ENCODE results near the gene POLR2J.

POLR2J gene

GRCh38 chr7:102434039-102434486, 44.7 kb downstream of the POLR2J start:
- DNase-seq, result no peak

GRCh38 chr7:102433219-102434038, 45.3 kb downstream of the POLR2J start, which contains the start of gene ORAI2:
Gene ORAI2, plus strand, starts transcription at chr7:102433575. Its CDS starts 5,382 bp downstream, at chr7:102438957.
- peak; percentile 79 for DNase-seq

GRCh38 chr7:102432442-102433218, 46.1 kb downstream of the POLR2J start:
- peak; percentile 55 for DNase-seq

- no peak for DNase-seq
Measured at GRCh38 chr7:102431617-102432298, 47.0 kb downstream of the POLR2J start.

GRCh38 chr7:102429141-102429899, 49.4 kb downstream of the POLR2J start:
- no peak for DNase-seq

GRCh38 chr7:102427019-102427405, 51.7 kb downstream of the POLR2J start:
- DNase-seq, result no peak

- no peak for DNase-seq
Measured at GRCh38 chr7:102426268-102427018, 52.3 kb downstream of the POLR2J start.

GRCh38 chr7:102425639-102426267, 53.0 kb downstream of the POLR2J start:
- no peak for DNase-seq

- DNase-seq, result no peak
Measured at GRCh38 chr7:102424787-102425218, 53.9 kb downstream of the POLR2J start.

GRCh38 chr7:102424129-102424551, 54.6 kb downstream of the POLR2J start:
- no peak for DNase-seq

Data from NCI-H146 (cell line).